Loucy (cell line): ENCODE data around the gene SMARCA5.
A peak's percentile ranks its signal among the peaks of the same experiment; 100 is the strongest.

Experiments
- H2AFZ ChIP-seq: fragments of 200-600 bp; sonication (generic); 2 replicates; pipeline ENCODE4 v1.6.0; 2016; ENCODE audit warnings: antibody characterized with exemption, mild to moderate bottlenecking, low read length, moderate library complexity
- H3F3A ChIP-seq: fragments of 200-600 bp; 2 replicates; pipeline ENCODE4 v1.6.0; 2016; ENCODE audit warnings: antibody characterized with exemption, low read depth, mild to moderate bottlenecking
- H3K27me3 ChIP-seq: fragments of 200-600 bp; sonication (generic); 2 replicates; pipeline ENCODE4 v1.6.1; 2014; ENCODE audit warnings: low read length, mild to moderate bottlenecking; ENCODE audit not compliant: insufficient read depth, poor library complexity, severe bottlenecking
- H3K36me3 ChIP-seq: fragments of 200-600 bp; sonication (generic); 2 replicates; pipeline ENCODE4 v1.6.1; 2016; ENCODE audit warnings: low read length; ENCODE audit not compliant: insufficient read depth
- H3K4me1 ChIP-seq: fragments of 200-600 bp; sonication (generic); 2 replicates; pipeline ENCODE4 v1.5.1; 2014; ENCODE audit warnings: low read length, mild to moderate bottlenecking; ENCODE audit not compliant: insufficient read depth, poor library complexity, severe bottlenecking
- H3K4me2 ChIP-seq: fragments of 200-600 bp; sonication (generic); 2 replicates; pipeline ENCODE4 v1.6.0; 2014; ENCODE audit warnings: antibody characterized with exemption, low read length, low read depth, mild to moderate bottlenecking; ENCODE audit not compliant: poor library complexity, severe bottlenecking
- H3K4me3 ChIP-seq: fragments of 200-600 bp; sonication (generic); 2 replicates; pipeline ENCODE4 v1.5.1; 2014; ENCODE audit warnings: low read length, mild to moderate bottlenecking, mixed read lengths; ENCODE audit not compliant: poor library complexity, severe bottlenecking
- H3K79me2 ChIP-seq: fragments of 200-600 bp; sonication (generic); 2 replicates; pipeline ENCODE4 v1.6.1; 2014; ENCODE audit warnings: low read length; ENCODE audit not compliant: insufficient read depth
- H3K9ac ChIP-seq: fragments of 200-600 bp; sonication (generic); 2 replicates; pipeline ENCODE4 v1.6.0; 2014; ENCODE audit warnings: mild to moderate bottlenecking, low read depth, low read length, moderate library complexity; ENCODE audit not compliant: poor library complexity, severe bottlenecking
- H3K9me2 ChIP-seq: fragments of 200-600 bp; sonication (generic); replicated peaks from 2 replicates; pipeline ENCODE4 v1.6.1; 2016; ENCODE audit warnings: low read depth, low read length, mixed read lengths
- H3K9me3 ChIP-seq: fragments of 200-600 bp; sonication (generic); 2 replicates; pipeline ENCODE4 v1.6.1; 2014; ENCODE audit warnings: mild to moderate bottlenecking, antibody characterized with exemption, low read length, low read depth; ENCODE audit not compliant: insufficient read depth
- H4K20me1 ChIP-seq: fragments of 200-600 bp; sonication (generic); 2 replicates; pipeline ENCODE4 v1.6.0; 2014; ENCODE audit warnings: antibody characterized with exemption, low read length, mild to moderate bottlenecking; ENCODE audit not compliant: insufficient read depth, poor library complexity, severe bottlenecking
- EZH2phosphoT487 ChIP-seq: fragments of 200-600 bp; IDR thresholded peaks from 2 replicates; pipeline ENCODE4 v1.6.1; 2018; ENCODE audit warnings: antibody characterized with exemption, mild to moderate bottlenecking, moderate library complexity, borderline replicate concordance
- TF ChIP-seq, protein P1 (sequence below): fragments of 200-600 bp; sonication (generic); conservative IDR thresholded peaks from 2 replicates; pipeline ENCODE4 v1.5.1; 2014; ENCODE audit warnings: mild to moderate bottlenecking, antibody characterized with exemption, low read length

Gene SMARCA5

GRCh38 chr4:143559757-143560147, 46.2 kb downstream of the SMARCA5 start:
- H3F3A ChIP-seq = no peaks in the 10 kb centered on the region
- no peaks in the 10 kb centered on the region for H3K9me3 ChIP-seq
- peak overlapping the region; percentile 74 for H3K9ac ChIP-seq
- H3K4me2 ChIP-seq = peak overlapping the region; percentile 74
- H3K36me3 ChIP-seq = peaks cover under 1% of the 10 kb centered on the region
- no peaks in the 10 kb centered on the region for H3K9me2 ChIP-seq
- H3K4me1 ChIP-seq = peaks cover 13% of the 10 kb centered on the region
- peak overlapping the region; percentile 97 for H2AFZ ChIP-seq
- TF ChIP-seq, protein P1, sequence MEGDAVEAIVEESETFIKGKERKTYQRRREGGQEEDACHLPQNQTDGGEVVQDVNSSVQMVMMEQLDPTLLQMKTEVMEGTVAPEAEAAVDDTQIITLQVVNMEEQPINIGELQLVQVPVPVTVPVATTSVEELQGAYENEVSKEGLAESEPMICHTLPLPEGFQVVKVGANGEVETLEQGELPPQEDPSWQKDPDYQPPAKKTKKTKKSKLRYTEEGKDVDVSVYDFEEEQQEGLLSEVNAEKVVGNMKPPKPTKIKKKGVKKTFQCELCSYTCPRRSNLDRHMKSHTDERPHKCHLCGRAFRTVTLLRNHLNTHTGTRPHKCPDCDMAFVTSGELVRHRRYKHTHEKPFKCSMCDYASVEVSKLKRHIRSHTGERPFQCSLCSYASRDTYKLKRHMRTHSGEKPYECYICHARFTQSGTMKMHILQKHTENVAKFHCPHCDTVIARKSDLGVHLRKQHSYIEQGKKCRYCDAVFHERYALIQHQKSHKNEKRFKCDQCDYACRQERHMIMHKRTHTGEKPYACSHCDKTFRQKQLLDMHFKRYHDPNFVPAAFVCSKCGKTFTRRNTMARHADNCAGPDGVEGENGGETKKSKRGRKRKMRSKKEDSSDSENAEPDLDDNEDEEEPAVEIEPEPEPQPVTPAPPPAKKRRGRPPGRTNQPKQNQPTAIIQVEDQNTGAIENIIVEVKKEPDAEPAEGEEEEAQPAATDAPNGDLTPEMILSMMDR = peak; percentile 45
- no peak for TF ChIP-seq EZH2phosphoT487
- no peaks in the 10 kb centered on the region for H4K20me1 ChIP-seq
- peak overlapping the region; percentile 89 for H3K4me3 ChIP-seq
- peaks cover 15% of the 10 kb centered on the region; the same call in 1 of the 2 replicates for H3K79me2 ChIP-seq
- H3K27me3 ChIP-seq = no peaks in the 10 kb centered on the region

DNA sequence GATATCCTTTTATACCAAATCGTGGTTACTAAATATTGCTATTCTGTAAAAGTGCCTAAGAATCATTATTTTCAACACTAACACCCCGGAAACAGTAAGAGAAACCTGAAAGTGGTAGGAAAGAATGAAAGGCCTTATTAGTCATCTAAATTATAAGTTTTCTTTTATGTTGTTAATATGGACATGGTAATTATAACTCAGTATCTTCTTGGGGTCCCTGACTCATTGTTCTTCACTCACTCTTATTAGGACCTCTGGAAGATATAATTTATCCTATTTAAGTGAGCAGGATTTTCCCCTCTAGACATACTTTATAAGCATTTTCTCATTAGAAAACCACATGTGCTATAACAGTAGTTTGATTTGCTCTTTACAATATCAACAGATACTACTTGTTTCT, 51.0 kb downstream of the SMARCA5 start:
- no peak for TF ChIP-seq EZH2phosphoT487
- TF ChIP-seq, protein P1 = no peak
- Histone ChIP-seq H4K20me1 (no peaks in the 10 kb centered on the region), H3K79me2 (peaks cover 15% of the 10 kb centered on the region; the same call in 1 of the 2 replicates), H3K4me2 (no peak overlapping the region), H3K9ac (no peak overlapping the region), H2AFZ (no peak overlapping the region), H3K9me2 (no peaks in the 10 kb centered on the region), H3K36me3 (no peaks in the 10 kb centered on the region), H3F3A (no peaks in the 10 kb centered on the region), H3K9me3 (no peaks in the 10 kb centered on the region), H3K27me3 (no peaks in the 10 kb centered on the region), H3K4me1 (peaks cover 13% of the 10 kb centered on the region), H3K4me3 (no peak overlapping the region)

DNA sequence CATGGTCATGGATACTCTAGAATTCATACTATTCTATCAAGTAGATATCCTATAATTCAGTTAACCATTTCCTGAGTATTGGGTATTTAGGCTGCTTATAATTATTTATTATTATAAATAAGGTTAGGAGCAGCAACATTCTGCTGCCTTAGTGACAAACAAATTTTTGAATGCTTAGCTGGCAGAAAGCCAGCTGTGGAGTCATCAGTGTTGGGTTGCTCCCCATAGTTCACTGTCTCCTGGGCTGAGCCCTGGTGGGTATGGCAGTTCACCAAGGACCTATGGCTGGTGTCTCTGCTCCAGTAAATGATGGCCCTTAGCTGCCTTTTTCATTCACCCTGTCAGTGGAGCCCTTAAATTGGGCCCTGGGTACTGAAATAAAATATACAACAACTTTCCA, 61.8 kb downstream of the SMARCA5 start:
- no peaks in the 10 kb centered on the region for H3K9me2 ChIP-seq
- H4K20me1 ChIP-seq = no peaks in the 10 kb centered on the region
- H3K79me2 ChIP-seq = no peaks in the 10 kb centered on the region
- TF ChIP-seq, protein P1 = no peak
- no peak for TF ChIP-seq EZH2phosphoT487
- H3K9me3 ChIP-seq = no peaks in the 10 kb centered on the region
- peaks cover 18% of the 10 kb centered on the region; the same call in 1 of the 2 replicates for H3K36me3 ChIP-seq
- H3K27me3 ChIP-seq = no peaks in the 10 kb centered on the region
- no peak overlapping the region for H3K4me2 ChIP-seq
- H3F3A ChIP-seq = no peaks in the 10 kb centered on the region
- no peaks in the 10 kb centered on the region for H3K4me1 ChIP-seq
- H3K4me3 ChIP-seq = no peak overlapping the region
- H3K9ac ChIP-seq = no peak overlapping the region
- no peak overlapping the region for H2AFZ ChIP-seq
